Osteoblast (primary cell): ENCODE data around the gene KIF16B. TPM values are rescaled to one million over a fixed set of nuclear protein-coding genes. Genes with fewer than 3 reads are reported as not detected.

ENCODE experiments used
- DNase-seq: peaks from one replicate; pipeline ENCODE4 v3.0.0; 2011; ENCODE audit warnings: low spot score, mixed read lengths; ENCODE audit not compliant: insufficient read length; ENCODE audit errors: missing footprints
- H2AFZ ChIP-seq: 2 replicates; pipeline ENCODE4 v1.6.0; 2011; ENCODE audit warnings: mild to moderate bottlenecking, low read length
- H3K27ac ChIP-seq: 2 replicates; pipeline ENCODE4 v1.5.1; 2011; ENCODE audit warnings: mild to moderate bottlenecking, low read depth, low read length, moderate library complexity
- H3K27me3 ChIP-seq: 2 replicates; pipeline ENCODE4 v1.6.0; 2012; ENCODE audit warnings: mild to moderate bottlenecking, control low read depth, inconsistent platforms, low read length, moderate library complexity; ENCODE audit not compliant: insufficient read depth
- H3K36me3 ChIP-seq: 2 replicates; pipeline ENCODE4 v1.5.1; 2011; ENCODE audit warnings: mild to moderate bottlenecking, low read length, control low read depth, moderate library complexity; ENCODE audit not compliant: insufficient read depth
- H3K4me1 ChIP-seq: 2 replicates; pipeline ENCODE4 v1.5.1; 2011; ENCODE audit warnings: mild to moderate bottlenecking, low read length, control low read depth, moderate library complexity; ENCODE audit not compliant: insufficient read depth
- H3K4me2 ChIP-seq: 2 replicates; pipeline ENCODE4 v1.6.0; 2011; ENCODE audit warnings: mild to moderate bottlenecking, low read length; ENCODE audit not compliant: insufficient read depth
- H3K4me3 ChIP-seq: fragments of 200-600 bp; sonication (generic); 3 replicates; pipeline ENCODE4 v1.5.1; 2012; ENCODE audit warnings: mild to moderate bottlenecking, low read length, inconsistent platforms; ENCODE audit not compliant: insufficient read depth
- H3K79me2 ChIP-seq: 2 replicates; pipeline ENCODE4 v1.6.0; 2012; ENCODE audit warnings: mild to moderate bottlenecking, low read length, control low read depth, inconsistent platforms; ENCODE audit not compliant: insufficient read depth
- H3K9me3 ChIP-seq: 2 replicates; pipeline ENCODE4 v1.5.1; 2011; ENCODE audit warnings: low read depth, low read length, control low read depth
- H4K20me1 ChIP-seq: 2 replicates; pipeline ENCODE4 v1.6.0; 2012; ENCODE audit warnings: mild to moderate bottlenecking, low read length, control low read depth; ENCODE audit not compliant: insufficient read depth
- total RNA-seq: library from RNA; depleted of rRNA; stranded (reverse); fragments of >200 nt; gene quantifications from 2 replicates; pipeline ENCODE4 v1.2.3, GENCODE V29; 2012
- TF ChIP-seq, protein P1 (sequence below): IDR thresholded peaks from 2 replicates; pipeline ENCODE4 v1.5.1; 2011; ENCODE audit warnings: mild to moderate bottlenecking, low read depth, low read length, moderate library complexity; ENCODE audit errors: extremely low read depth

Gene KIF16B
- total RNA-seq, 1 donor: 9.0 TPM

DNA sequence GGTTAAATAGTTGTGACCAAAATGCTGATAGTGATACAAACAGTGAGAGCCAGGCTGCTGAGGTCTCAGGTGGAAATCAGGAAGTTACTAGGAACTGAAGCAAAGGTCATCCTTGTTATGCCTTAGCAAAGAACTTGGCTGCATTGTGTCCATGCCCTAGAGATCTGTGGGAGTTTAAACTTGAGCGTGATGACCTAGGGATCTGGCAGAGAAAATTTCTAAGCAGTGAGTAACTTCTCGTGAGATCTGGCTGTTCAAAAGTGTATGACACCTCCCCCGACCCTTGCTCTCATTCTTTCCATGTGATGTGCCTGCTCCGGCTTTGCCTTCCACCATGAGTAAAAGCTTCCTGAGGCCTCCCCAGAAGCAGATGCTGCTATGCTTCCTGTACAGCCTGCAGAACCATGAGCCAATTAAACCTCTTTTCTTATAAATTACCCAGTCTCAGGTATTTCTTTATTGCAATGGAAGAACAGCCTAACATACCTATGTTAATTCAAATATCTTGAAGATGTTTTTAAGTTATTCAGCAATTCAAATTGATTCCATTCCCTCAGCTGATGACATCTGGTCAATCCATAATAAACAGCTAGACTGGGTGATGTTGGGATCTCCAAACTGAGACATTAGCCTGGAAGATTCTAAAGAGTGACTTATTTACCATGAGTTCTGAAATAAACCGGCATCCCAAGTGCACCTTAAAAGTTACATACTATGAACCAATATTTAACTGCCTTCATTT, 33.8 kb downstream of the KIF16B start:
- no peaks in the 10 kb centered on the region for H3K36me3 ChIP-seq
- no peak overlapping the region for H2AFZ ChIP-seq
- peaks cover 6% of the 10 kb centered on the region for H4K20me1 ChIP-seq
- no peaks in the 10 kb centered on the region for H3K27me3 ChIP-seq
- TF ChIP-seq, protein P1, sequence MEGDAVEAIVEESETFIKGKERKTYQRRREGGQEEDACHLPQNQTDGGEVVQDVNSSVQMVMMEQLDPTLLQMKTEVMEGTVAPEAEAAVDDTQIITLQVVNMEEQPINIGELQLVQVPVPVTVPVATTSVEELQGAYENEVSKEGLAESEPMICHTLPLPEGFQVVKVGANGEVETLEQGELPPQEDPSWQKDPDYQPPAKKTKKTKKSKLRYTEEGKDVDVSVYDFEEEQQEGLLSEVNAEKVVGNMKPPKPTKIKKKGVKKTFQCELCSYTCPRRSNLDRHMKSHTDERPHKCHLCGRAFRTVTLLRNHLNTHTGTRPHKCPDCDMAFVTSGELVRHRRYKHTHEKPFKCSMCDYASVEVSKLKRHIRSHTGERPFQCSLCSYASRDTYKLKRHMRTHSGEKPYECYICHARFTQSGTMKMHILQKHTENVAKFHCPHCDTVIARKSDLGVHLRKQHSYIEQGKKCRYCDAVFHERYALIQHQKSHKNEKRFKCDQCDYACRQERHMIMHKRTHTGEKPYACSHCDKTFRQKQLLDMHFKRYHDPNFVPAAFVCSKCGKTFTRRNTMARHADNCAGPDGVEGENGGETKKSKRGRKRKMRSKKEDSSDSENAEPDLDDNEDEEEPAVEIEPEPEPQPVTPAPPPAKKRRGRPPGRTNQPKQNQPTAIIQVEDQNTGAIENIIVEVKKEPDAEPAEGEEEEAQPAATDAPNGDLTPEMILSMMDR: no peak
- no peak overlapping the region for H3K4me3 ChIP-seq
- peaks cover 11% of the 10 kb centered on the region for H3K79me2 ChIP-seq
- no peaks in the 10 kb centered on the region for H3K9me3 ChIP-seq
- H3K4me1 ChIP-seq: peaks cover 16% of the 10 kb centered on the region
- no peak overlapping the region for H3K27ac ChIP-seq
- no peak overlapping the region for H3K4me2 ChIP-seq
- DNase-seq: no peak

DNA sequence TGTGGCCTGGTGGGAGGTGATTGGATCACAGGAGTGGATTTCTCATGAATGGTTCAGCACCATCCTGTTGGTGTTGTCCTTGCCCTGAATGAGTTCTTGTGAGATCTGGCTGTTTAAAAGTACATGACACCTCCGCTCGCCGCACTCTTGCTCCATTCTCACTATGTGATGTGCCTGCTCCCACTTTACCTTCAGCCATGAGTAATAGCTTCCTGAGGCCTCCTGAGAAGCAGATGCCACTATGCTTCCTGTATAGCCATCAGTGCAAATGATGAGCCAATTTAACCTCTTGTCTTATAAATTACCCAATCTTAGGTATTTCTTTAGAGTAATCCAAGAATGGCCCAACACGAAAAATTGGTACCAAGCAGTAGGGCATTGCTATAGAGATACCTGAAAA, 34.5 kb downstream of the KIF16B start:
- no peaks in the 10 kb centered on the region for H3K9me3 ChIP-seq
- H4K20me1 ChIP-seq: peaks cover 3% of the 10 kb centered on the region
- H3K4me1 ChIP-seq: peaks cover 16% of the 10 kb centered on the region
- TF ChIP-seq, protein P1: no peak
- H2AFZ ChIP-seq: no peak overlapping the region
- H3K36me3 ChIP-seq: no peaks in the 10 kb centered on the region
- H3K4me3 ChIP-seq: no peak overlapping the region
- no peak for DNase-seq
- no peak overlapping the region for H3K4me2 ChIP-seq
- peaks cover 11% of the 10 kb centered on the region for H3K79me2 ChIP-seq
- no peak overlapping the region for H3K27ac ChIP-seq
- no peaks in the 10 kb centered on the region for H3K27me3 ChIP-seq

DNA sequence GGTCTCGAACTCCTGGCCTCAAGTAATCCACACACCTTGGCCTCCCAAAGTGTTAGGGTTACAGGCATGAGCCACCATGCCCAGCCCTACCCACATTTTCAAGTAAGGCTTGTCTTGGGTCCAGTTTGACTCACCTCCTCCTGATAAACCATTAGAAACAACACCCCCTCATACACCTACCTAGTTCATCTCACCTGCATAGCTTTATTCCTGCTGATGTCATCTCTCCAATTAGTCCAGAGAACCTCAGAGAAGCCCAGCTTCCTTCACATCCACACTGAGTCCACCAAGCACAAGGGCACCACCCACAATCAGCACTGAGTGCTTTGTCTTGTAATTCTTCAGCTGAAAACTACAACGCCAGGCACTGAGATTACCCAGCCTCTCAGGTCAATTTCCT, 35.3 kb downstream of the KIF16B start:
- Histone ChIP-seq H3K9me3 (no peaks in the 10 kb centered on the region), H3K4me1 (peaks cover 16% of the 10 kb centered on the region), H3K4me3 (no peak overlapping the region), H2AFZ (no peak overlapping the region), H3K27ac (no peak overlapping the region), H3K36me3 (no peaks in the 10 kb centered on the region), H4K20me1 (peaks cover under 1% of the 10 kb centered on the region), H3K79me2 (peaks cover 11% of the 10 kb centered on the region), H3K4me2 (no peak overlapping the region), H3K27me3 (no peaks in the 10 kb centered on the region)
- TF ChIP-seq, protein P1: no peak
- DNase-seq: no peak

DNA sequence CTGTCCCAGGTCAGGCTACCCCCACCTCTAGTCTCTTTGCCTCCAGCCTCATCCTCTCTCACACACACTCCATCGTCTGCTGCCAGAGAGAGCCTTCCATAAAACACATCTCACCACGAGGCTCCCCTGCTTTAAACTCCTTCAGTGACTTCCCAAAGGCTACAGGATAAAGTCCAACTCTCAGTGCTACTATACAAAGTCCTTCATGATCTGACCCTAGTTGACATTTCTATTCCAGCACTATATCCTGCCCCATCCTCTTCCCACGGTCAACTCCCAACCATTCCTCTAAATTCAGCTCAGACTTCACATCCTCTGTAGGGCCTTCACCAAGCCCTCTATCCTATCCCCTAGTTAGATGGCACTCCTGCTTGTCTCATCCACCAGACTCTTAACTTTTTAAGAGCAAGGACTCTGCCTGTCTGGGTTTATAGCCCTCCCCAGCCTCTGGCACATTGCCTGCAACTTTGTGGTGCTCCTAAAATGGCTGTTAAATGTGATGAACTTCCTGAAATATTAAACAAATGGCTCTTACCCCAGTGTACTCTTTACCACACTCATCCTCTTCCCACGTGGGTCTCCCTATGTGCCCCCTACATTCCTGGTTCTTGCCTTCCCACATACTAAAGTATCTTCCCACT, 36.1 kb downstream of the KIF16B start:
- no peak for DNase-seq
- Histone ChIP-seq H3K27me3 (no peaks in the 10 kb centered on the region), H3K27ac (no peak overlapping the region), H3K4me3 (no peak overlapping the region), H3K9me3 (no peaks in the 10 kb centered on the region), H3K36me3 (no peaks in the 10 kb centered on the region), H3K4me1 (peaks cover 16% of the 10 kb centered on the region), H4K20me1 (no peaks in the 10 kb centered on the region), H3K79me2 (peaks cover 7% of the 10 kb centered on the region), H2AFZ (no peak overlapping the region), H3K4me2 (no peak overlapping the region)
- TF ChIP-seq, protein P1: no peak
